ENCODE results near the gene PPM1L. TPM values are rescaled to one million over a fixed set of nuclear protein-coding genes. Genes with fewer than 3 reads are reported as not detected.
A peak's percentile ranks its signal among the peaks of the same experiment; 100 is the strongest.

The PPM1L gene
- total and polyA plus RNA-seq, 2 donors (not counting 1 experiment from before 2014, with no cell fraction given), result 0.33 to 2.5 TPM

DNA sequence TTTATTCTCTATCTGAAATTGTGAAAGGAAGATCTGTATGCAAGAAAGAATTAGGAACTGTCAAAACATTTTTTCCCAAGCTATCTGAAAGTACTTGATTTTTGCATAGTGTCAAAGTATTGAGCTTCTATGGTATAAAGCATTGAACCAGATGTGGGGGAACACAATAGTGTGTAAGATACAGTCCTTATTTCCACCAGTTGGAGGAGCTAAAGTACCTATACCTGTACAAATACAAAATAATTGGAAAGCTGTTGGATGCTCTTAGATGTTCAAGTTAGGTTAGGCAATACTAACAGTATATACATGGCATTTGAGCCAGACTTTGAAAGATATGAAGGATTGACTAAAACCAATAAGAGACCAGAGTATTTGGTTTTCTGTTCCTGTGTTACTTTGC is 200.8 kb downstream of the PPM1L start:
- Histone ChIP-seq H3K79me2 (ENCODE audit: control insufficient read depth, insufficient read depth, low read length) (no peaks in the 10 kb centered on the region), H3K27ac (ENCODE audit: insufficient read depth, low read length) (no peak overlapping the region), H3K4me1 (ENCODE audit: control insufficient read depth, extremely low read depth, insufficient read depth, low read length) (no peaks in the 10 kb centered on the region), H3K9me3 (ENCODE audit: control insufficient read depth, insufficient read depth, low read depth, low read length) (no peaks in the 10 kb centered on the region), H3K36me3 (ENCODE audit: control insufficient read depth, insufficient read depth, low read length) (no peaks in the 10 kb centered on the region), H3K4me2 (ENCODE audit: extremely low read depth, insufficient read depth, low read length) (no peak overlapping the region), H3K9ac (ENCODE audit: insufficient read depth, low read length) (no peak overlapping the region), H3K27me3 (ENCODE audit: control insufficient read depth, insufficient read depth, low read length) (no peaks in the 10 kb centered on the region), H2AFZ (ENCODE audit: low read length) (no peak overlapping the region), H4K20me1 (ENCODE audit: control insufficient read depth, extremely low read depth, insufficient read depth, low read length) (no peaks in the 10 kb centered on the region), H3K4me3 (replicated peaks in 1 of 4; ENCODE audit: control extremely low read depth in 1 of 4, insufficient read depth in 1 of 4, low read depth in 3 of 4, low read length in 4 of 4) (no peak overlapping the region)
- TF ChIP-seq, protein P1, sequence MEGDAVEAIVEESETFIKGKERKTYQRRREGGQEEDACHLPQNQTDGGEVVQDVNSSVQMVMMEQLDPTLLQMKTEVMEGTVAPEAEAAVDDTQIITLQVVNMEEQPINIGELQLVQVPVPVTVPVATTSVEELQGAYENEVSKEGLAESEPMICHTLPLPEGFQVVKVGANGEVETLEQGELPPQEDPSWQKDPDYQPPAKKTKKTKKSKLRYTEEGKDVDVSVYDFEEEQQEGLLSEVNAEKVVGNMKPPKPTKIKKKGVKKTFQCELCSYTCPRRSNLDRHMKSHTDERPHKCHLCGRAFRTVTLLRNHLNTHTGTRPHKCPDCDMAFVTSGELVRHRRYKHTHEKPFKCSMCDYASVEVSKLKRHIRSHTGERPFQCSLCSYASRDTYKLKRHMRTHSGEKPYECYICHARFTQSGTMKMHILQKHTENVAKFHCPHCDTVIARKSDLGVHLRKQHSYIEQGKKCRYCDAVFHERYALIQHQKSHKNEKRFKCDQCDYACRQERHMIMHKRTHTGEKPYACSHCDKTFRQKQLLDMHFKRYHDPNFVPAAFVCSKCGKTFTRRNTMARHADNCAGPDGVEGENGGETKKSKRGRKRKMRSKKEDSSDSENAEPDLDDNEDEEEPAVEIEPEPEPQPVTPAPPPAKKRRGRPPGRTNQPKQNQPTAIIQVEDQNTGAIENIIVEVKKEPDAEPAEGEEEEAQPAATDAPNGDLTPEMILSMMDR (conservative IDR thresholded peaks at IDR 0.05 in 1 of 2, IDR thresholded peaks at IDR 0.05 in 1 of 2; ENCODE audit: low read depth in 1 of 2, low read length in 2 of 2), result peak in 1 of 2 donors; percentile 20
- no peak for TF ChIP-seq EZH2 (IDR thresholded peaks at IDR 0.05; ENCODE audit: low read length, missing control alignments)
- DNase-seq (ENCODE audit: low read depth in 2 of 2), result peak; percentile 23 to 46

DNA sequence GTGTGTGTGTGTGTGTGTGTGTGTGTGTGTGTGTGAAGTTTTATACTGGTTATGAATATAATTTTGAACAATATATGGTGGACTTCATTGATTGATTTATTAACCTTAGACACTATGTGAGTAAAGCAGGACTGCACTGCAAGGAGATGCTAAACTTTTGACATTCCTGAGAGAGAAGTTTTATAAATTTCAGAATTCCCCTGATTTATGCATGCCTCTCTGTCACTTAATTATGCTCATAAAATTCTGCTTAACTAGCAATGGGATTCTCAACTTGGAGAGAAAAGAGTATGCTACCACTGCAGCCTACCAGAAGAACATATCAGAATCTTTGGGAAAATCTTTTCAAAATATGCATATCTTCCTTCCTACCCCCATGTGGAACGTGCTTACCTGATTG is 204.5 kb downstream of the PPM1L start:
- Histone ChIP-seq H3K4me1 (ENCODE audit: control insufficient read depth, extremely low read depth, insufficient read depth, low read length) (no peaks in the 10 kb centered on the region), H3K27me3 (ENCODE audit: control insufficient read depth, insufficient read depth, low read length) (no peaks in the 10 kb centered on the region), H3K4me2 (ENCODE audit: extremely low read depth, insufficient read depth, low read length) (no peak overlapping the region), H3K4me3 (replicated peaks in 1 of 4; ENCODE audit: control extremely low read depth in 1 of 4, insufficient read depth in 1 of 4, low read depth in 3 of 4, low read length in 4 of 4) (no peak overlapping the region), H4K20me1 (ENCODE audit: control insufficient read depth, extremely low read depth, insufficient read depth, low read length) (no peaks in the 10 kb centered on the region), H2AFZ (ENCODE audit: low read length) (no peak overlapping the region), H3K36me3 (ENCODE audit: control insufficient read depth, insufficient read depth, low read length) (no peaks in the 10 kb centered on the region), H3K79me2 (ENCODE audit: control insufficient read depth, insufficient read depth, low read length) (no peaks in the 10 kb centered on the region), H3K9me3 (ENCODE audit: control insufficient read depth, insufficient read depth, low read depth, low read length) (no peaks in the 10 kb centered on the region), H3K9ac (ENCODE audit: insufficient read depth, low read length) (no peak overlapping the region), H3K27ac (ENCODE audit: insufficient read depth, low read length) (no peak overlapping the region)
- TF ChIP-seq EZH2 (IDR thresholded peaks at IDR 0.05; ENCODE audit: low read length, missing control alignments), result no peak
- TF ChIP-seq, protein P1 (conservative IDR thresholded peaks at IDR 0.05 in 1 of 2, IDR thresholded peaks at IDR 0.05 in 1 of 2; ENCODE audit: low read depth in 1 of 2, low read length in 2 of 2), result no peak
- DNase-seq (ENCODE audit: low read depth in 2 of 2), result no peak

DNA sequence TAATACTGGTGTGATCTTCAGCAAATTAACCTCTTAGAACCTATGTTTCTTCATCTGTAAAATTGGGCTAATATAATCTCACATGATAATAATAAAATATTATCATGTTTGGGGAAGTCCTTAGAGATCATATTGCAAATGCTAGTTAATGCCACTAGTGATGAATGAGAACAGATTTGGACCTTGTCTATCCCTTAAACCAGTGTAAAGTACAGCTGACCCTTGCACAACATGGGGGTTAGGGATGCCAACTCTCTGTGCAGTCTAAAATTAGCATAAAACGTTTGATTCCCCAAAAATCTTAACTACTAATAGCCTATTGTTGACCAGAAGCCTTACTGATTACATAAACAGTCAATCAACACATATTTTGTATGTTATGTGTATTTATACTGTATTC is 207.9 kb downstream of the PPM1L start:
- Histone ChIP-seq H2AFZ (ENCODE audit: low read length) (no peak overlapping the region), H3K4me3 (replicated peaks in 1 of 4; ENCODE audit: control extremely low read depth in 1 of 4, insufficient read depth in 1 of 4, low read depth in 3 of 4, low read length in 4 of 4) (no peak overlapping the region), H3K36me3 (ENCODE audit: control insufficient read depth, insufficient read depth, low read length) (no peaks in the 10 kb centered on the region), H4K20me1 (ENCODE audit: control insufficient read depth, extremely low read depth, insufficient read depth, low read length) (no peaks in the 10 kb centered on the region), H3K4me1 (ENCODE audit: control insufficient read depth, extremely low read depth, insufficient read depth, low read length) (no peaks in the 10 kb centered on the region), H3K9me3 (ENCODE audit: control insufficient read depth, insufficient read depth, low read depth, low read length) (no peaks in the 10 kb centered on the region), H3K79me2 (ENCODE audit: control insufficient read depth, insufficient read depth, low read length) (no peaks in the 10 kb centered on the region), H3K9ac (ENCODE audit: insufficient read depth, low read length) (no peak overlapping the region), H3K4me2 (ENCODE audit: extremely low read depth, insufficient read depth, low read length) (no peak overlapping the region), H3K27me3 (ENCODE audit: control insufficient read depth, insufficient read depth, low read length) (no peaks in the 10 kb centered on the region), H3K27ac (ENCODE audit: insufficient read depth, low read length) (no peak overlapping the region)
- DNase-seq (ENCODE audit: low read depth in 2 of 2), result no peak
- no peak for TF ChIP-seq EZH2 (IDR thresholded peaks at IDR 0.05; ENCODE audit: low read length, missing control alignments)
- TF ChIP-seq, protein P1 (conservative IDR thresholded peaks at IDR 0.05 in 1 of 2, IDR thresholded peaks at IDR 0.05 in 1 of 2; ENCODE audit: low read depth in 1 of 2, low read length in 2 of 2), result no peak
